Measurements from ENCODE around the gene BAZ2B.
A peak's percentile ranks its signal among the peaks of the same experiment; 100 is the strongest.

BAZ2B gene

DNA sequence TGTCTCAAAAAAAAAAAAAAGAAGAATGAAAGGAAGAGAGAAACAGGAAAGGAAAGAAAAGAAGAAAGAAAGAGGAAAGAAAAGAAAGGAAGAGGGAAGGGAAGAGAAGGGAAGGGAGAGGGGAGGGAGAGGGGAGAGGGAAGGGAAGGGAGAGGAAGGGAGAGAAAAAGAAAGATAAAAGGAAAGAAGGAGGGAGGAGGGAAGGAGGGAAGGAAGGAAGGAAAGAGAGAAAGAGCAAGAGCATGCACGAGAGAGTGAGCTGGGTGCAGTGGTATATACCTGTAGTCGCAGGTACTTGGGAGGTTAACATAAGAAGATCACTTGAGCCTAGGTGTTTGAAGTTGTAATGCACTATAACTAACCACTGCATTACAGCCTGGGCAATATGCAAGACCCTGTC is 6.6 kb upstream of the BAZ2B start:
- Histone ChIP-seq H3K9ac (ENCODE audit: insufficient read length) (no peak overlapping the region), H3K4me3 (no peak overlapping the region), H3K27ac (no peak overlapping the region), H3K36me3 (ENCODE audit: insufficient read depth, low read length) (no peaks in the 10 kb centered on the region), H3K9me3 (ENCODE audit: low read depth, low read length) (no peaks in the 10 kb centered on the region)
- no peak for TF ChIP-seq POLR2AphosphoS5 (IDR thresholded peaks at IDR 0.05; ENCODE audit: borderline replicate concordance, low read depth, low read length)
- TF ChIP-seq EZH2 (IDR thresholded peaks at IDR 0.05), result no peak
- no peak for TF ChIP-seq FOXP2 (optimal IDR thresholded peaks at IDR 0.05; ENCODE audit: control extremely low read depth, extremely low read length, insufficient read depth)
- DNase-seq (ENCODE audit: low read depth, low spot score), result no peak

DNA sequence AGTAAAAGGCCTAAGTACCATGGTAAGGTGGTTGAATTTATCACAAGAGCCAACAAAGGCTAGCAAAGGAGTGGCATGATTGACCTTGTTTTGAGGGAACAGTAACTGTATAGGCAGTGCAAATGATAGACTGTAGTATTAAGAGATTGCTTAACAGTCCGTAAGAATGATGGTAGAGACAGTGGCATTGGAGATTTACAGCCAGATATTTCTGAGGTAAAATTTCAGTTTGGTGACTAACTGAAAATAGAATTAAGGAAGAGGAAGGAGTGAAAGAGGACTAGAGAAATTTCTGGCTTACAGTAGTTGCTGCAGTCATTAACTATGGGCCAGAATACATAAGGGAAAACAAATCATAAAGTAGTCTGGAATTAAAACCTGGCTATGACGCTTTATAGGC is 4.4 kb upstream of the BAZ2B start:
- no peaks in the 10 kb centered on the region for H3K36me3 ChIP-seq (ENCODE audit: insufficient read depth, low read length)
- no peak overlapping the region for H3K9ac ChIP-seq (ENCODE audit: insufficient read length)
- DNase-seq (ENCODE audit: low read depth, low spot score), result no peak
- no peak overlapping the region for H3K27ac ChIP-seq
- no peak overlapping the region for H3K4me3 ChIP-seq
- no peak for TF ChIP-seq FOXP2 (optimal IDR thresholded peaks at IDR 0.05; ENCODE audit: control extremely low read depth, extremely low read length, insufficient read depth)
- H3K9me3 ChIP-seq (ENCODE audit: low read depth, low read length), result no peaks in the 10 kb centered on the region

DNA sequence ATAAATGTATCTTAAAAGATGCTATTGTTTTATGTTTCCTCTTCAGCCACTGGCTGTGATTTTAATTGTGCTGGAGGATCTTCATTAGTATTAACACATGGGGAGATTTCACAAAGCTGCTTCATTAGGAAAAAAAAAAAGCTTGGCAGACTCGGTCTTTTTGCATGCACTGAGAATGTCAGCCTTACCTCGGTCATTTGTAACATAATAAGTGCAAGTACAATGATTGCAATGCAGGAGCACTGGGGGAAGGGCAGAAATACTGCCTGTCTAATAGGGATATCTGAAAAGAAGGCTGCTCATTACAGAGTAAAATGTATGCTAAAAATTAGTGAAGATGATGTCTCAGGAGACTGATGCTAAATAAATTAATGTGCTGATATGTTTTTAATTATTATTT is 1.3 kb upstream of the BAZ2B start:
- Histone ChIP-seq H3K9me3 (ENCODE audit: low read depth, low read length) (no peaks in the 10 kb centered on the region), H3K27ac (no peak overlapping the region), H3K36me3 (ENCODE audit: insufficient read depth, low read length) (no peaks in the 10 kb centered on the region), H3K4me3 (no peak overlapping the region), H3K9ac (ENCODE audit: insufficient read length) (no peak overlapping the region)
- TF ChIP-seq POLR2AphosphoS5 (IDR thresholded peaks at IDR 0.05; ENCODE audit: borderline replicate concordance, low read depth, low read length) (no peak), EZH2 (IDR thresholded peaks at IDR 0.05) (no peak), FOXP2 (optimal IDR thresholded peaks at IDR 0.05; ENCODE audit: control extremely low read depth, extremely low read length, insufficient read depth) (no peak)
- no peak for DNase-seq (ENCODE audit: low read depth, low spot score)

DNA sequence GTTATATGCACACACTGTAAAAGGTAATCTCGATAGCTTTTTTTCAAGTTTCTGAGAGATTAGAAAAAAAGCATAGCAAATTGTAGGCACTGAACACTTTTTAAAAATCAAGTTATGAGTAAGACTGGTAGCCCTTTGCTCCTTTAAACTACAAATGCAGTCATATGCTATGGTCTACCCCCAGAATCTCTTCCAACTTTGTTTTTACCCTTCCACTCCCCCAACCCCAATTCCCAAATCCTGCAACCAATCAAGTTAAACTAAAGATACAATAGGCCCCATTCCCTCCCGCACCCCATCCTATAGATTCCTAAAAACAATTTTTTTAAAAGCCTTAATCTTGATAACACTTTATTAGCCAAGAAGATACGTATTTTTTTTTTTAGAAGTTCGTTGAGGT is 752 bp upstream of the BAZ2B start:
- Histone ChIP-seq H3K27ac (no peak overlapping the region), H3K36me3 (ENCODE audit: insufficient read depth, low read length) (no peaks in the 10 kb centered on the region), H3K9ac (ENCODE audit: insufficient read length) (no peak overlapping the region), H3K9me3 (ENCODE audit: low read depth, low read length) (no peaks in the 10 kb centered on the region), H3K4me3 (no peak overlapping the region)
- DNase-seq (ENCODE audit: low read depth, low spot score), result no peak
- no peak for TF ChIP-seq FOXP2 (optimal IDR thresholded peaks at IDR 0.05; ENCODE audit: control extremely low read depth, extremely low read length, insufficient read depth)
- no peak for TF ChIP-seq EZH2 (IDR thresholded peaks at IDR 0.05)
- TF ChIP-seq POLR2AphosphoS5 (IDR thresholded peaks at IDR 0.05; ENCODE audit: borderline replicate concordance, low read depth, low read length), result no peak

DNA sequence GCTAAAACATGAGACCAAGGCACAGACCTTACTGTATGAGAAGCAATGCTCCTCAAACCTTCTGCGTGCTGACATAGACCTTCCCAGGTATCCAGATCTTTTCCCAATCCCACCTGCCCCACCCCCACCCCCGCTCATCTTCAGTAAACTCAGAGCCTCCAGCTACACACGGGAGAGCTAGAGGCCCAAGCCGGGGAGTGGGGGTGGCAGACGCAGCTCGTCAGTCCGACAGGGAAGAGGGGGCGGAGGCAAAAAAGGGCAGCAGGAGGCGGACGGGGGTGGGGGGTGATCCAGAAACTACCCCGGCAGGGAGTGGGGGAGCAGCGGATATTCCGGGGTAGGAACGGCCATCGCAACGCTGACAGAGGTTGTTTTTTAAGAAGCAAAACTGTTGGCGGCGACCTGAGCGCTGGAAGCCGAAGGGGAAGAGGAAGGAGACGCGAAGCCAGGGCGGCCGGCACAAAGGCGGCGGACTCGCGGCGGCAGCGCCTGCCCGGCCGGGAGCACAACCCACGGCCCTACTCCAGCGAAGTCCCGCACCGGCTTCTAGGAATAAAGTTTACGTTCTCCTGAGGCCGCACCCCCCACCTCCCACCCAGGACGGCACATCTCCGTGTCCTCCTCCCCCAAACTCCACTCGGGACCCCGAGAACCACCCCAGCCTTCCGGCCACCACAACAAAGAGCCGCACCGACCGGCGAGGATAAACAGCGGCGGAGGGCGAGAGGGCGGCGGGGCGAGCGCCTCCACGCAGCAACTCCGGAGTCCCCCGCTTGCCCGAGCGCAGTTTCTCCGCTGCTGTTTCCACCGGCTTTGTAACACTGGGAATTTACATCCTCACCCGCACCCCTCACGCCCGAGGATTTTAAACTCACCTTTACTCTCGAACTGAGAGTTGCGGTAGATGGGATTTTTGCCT is 722 bp downstream of the BAZ2B start:
- H3K27ac ChIP-seq, result peak overlapping the region; percentile 98
- peak; percentile 63 for DNase-seq (ENCODE audit: low read depth, low spot score)
- H3K4me3 ChIP-seq, result peak overlapping the region; percentile 93
- no peaks in the 10 kb centered on the region for H3K9me3 ChIP-seq (ENCODE audit: low read depth, low read length)
- no peak for TF ChIP-seq FOXP2 (optimal IDR thresholded peaks at IDR 0.05; ENCODE audit: control extremely low read depth, extremely low read length, insufficient read depth)
- TF ChIP-seq POLR2AphosphoS5 (IDR thresholded peaks at IDR 0.05; ENCODE audit: borderline replicate concordance, low read depth, low read length), result peak; percentile 61
- TF ChIP-seq EZH2 (IDR thresholded peaks at IDR 0.05), result no peak
- H3K36me3 ChIP-seq (ENCODE audit: insufficient read depth, low read length), result no peaks in the 10 kb centered on the region
- peak overlapping the region; percentile 99 for H3K9ac ChIP-seq (ENCODE audit: insufficient read length)

DNA sequence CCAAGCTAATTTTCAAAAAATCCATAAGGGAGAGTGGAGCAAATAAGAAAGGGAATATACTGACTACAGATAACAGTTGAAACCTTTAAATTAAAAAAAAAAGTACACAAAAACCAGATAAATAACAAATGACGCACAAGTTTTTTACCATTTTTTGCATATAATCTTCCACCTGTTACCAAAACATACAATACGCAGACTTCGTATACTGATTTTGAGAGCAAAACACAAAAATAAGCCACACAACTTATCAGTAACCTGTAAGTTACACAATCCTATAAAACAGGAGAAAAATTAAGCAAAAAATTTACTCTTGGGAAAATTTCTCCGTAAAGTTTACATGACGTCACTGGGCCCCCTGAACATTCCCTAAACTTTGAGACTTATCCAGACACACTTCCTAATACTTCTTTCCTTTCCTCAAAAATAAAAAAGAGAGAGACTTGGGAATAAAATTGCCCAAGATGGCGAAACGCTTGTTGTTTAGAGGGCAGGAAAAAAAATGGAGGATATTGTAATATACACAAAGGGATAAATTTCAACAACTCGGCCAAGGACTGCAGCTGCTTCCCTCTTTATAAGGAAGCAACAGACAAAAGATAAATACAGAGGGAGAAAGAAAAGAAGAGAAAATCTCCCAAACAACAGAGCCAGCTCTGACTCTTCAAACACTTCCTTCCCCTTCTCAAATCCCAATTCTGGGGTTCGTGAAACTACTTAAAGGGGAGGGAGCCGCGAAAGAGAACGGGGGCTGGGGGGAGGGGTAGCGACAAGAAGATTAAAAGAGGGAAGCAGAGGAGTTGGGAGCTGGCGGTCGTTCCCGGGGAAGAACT is 1.6 kb downstream of the BAZ2B start:
- Histone ChIP-seq H3K27ac (peak overlapping the region; percentile 98), H3K4me3 (peak overlapping the region; percentile 93), H3K36me3 (ENCODE audit: insufficient read depth, low read length) (no peaks in the 10 kb centered on the region), H3K9me3 (ENCODE audit: low read depth, low read length) (no peaks in the 10 kb centered on the region), H3K9ac (ENCODE audit: insufficient read length) (peak overlapping the region; percentile 99)
- peak; percentile 51 for DNase-seq (ENCODE audit: low read depth, low spot score)
- no peak; the same call in 1 of the 2 replicates for TF ChIP-seq POLR2AphosphoS5 (IDR thresholded peaks at IDR 0.05; ENCODE audit: borderline replicate concordance, low read depth, low read length)
- TF ChIP-seq EZH2 (IDR thresholded peaks at IDR 0.05), result no peak
- no peak for TF ChIP-seq FOXP2 (optimal IDR thresholded peaks at IDR 0.05; ENCODE audit: control extremely low read depth, extremely low read length, insufficient read depth)

DNA sequence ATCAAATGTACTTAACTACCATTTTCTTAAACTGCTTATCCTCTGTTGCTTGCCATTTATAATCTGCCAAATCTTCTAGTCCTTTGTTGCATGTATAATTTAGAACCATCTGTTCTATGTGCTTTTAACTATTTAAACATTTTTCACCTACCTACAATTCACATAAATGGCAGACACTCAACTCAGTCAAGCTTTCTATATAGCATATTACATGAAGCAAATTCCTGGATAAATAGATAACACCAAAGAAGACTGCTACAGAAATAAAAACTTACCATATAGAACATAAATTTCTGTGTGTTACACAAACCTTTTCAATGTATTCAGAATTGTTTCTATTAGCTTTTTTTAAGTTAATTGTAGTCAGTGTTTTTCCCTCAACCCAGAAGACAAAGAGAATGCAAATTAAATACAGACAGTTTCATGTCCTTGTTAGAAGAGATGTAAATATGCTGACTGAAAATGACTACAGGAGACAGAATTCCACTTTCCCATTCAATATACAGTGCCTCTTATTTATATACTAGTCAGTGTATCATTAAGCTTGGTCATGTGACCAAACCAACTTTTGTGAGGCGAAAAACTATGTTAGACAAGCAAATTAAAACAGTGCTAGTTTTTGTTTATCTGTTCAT is 2.6 kb downstream of the BAZ2B start:
- TF ChIP-seq EZH2 (IDR thresholded peaks at IDR 0.05) (no peak), POLR2AphosphoS5 (IDR thresholded peaks at IDR 0.05; ENCODE audit: borderline replicate concordance, low read depth, low read length) (no peak; the same call in 1 of the 2 replicates), FOXP2 (optimal IDR thresholded peaks at IDR 0.05; ENCODE audit: control extremely low read depth, extremely low read length, insufficient read depth) (no peak)
- Histone ChIP-seq H3K9me3 (ENCODE audit: low read depth, low read length) (no peaks in the 10 kb centered on the region), H3K9ac (ENCODE audit: insufficient read length) (peak overlapping the region; percentile 99), H3K36me3 (ENCODE audit: insufficient read depth, low read length) (no peaks in the 10 kb centered on the region), H3K4me3 (peak overlapping the region; percentile 93), H3K27ac (peak overlapping the region; percentile 98)
- DNase-seq (ENCODE audit: low read depth, low spot score), result peak; percentile 50

DNA sequence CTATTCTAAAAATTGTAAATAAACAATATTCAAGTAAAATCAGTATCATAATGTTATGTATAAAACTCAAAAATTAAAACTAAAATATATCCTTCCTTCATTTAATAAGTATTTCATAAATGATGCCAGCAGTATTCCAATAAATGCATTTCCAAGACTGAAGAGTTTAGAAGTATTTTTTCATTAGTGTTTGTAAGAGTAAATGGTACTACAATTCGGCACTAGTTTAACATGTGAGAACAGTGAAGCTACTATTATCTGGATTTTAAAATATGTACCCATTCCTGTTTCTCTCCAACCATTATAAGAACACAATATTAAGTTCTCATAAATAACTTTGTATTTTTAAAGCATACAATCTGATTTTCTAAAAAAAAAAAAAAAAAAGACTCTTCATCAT is 3.3 kb downstream of the BAZ2B start:
- DNase-seq (ENCODE audit: low read depth, low spot score), result no peak
- no peak for TF ChIP-seq EZH2 (IDR thresholded peaks at IDR 0.05)
- TF ChIP-seq FOXP2 (optimal IDR thresholded peaks at IDR 0.05; ENCODE audit: control extremely low read depth, extremely low read length, insufficient read depth), result no peak
- no peak for TF ChIP-seq POLR2AphosphoS5 (IDR thresholded peaks at IDR 0.05; ENCODE audit: borderline replicate concordance, low read depth, low read length)
- Histone ChIP-seq H3K9me3 (ENCODE audit: low read depth, low read length) (no peaks in the 10 kb centered on the region), H3K27ac (no peak overlapping the region), H3K9ac (ENCODE audit: insufficient read length) (peak overlapping the region; percentile 99), H3K36me3 (ENCODE audit: insufficient read depth, low read length) (no peaks in the 10 kb centered on the region), H3K4me3 (peak overlapping the region; percentile 93)

Measured in SK-N-MC (cell line).